GM19324 (cell line): ENCODE results near the gene KRT73.
"Not testable (repeated sequence)": the region's sequence is repeated elsewhere in the genome, so short reads cannot be mapped to it uniquely, and the experiment has no call there.

Experiments used
- ATAC-seq: cut with Tn5 transposase; IDR thresholded peaks from one replicate; pipeline ENCODE4 v1.9.1; 2021; ENCODE audit warnings: mild to moderate bottlenecking, moderate library complexity; ENCODE audit not compliant: unreplicated experiment, low FRiP score

Gene KRT73

DNA sequence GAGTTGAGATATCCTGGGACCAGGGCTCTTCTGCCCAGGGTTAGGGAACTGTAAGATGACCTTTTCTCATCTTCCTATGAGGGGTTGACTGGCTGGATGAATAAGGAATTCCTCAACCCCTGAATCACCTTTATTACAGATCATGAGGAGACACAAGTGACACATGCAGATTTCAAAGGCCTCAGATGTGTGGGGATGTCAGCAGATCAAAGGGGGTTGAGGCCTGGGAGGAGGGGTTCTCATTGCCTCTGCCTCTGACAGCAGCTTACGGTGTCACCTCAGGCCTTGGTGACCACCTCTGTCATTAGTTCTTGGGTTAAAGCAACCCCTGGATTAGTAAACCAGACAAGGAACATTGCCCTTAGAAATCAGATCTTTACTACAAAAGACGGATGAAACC is 15.0 kb downstream of the KRT73 start:
- ATAC-seq: no peak

DNA sequence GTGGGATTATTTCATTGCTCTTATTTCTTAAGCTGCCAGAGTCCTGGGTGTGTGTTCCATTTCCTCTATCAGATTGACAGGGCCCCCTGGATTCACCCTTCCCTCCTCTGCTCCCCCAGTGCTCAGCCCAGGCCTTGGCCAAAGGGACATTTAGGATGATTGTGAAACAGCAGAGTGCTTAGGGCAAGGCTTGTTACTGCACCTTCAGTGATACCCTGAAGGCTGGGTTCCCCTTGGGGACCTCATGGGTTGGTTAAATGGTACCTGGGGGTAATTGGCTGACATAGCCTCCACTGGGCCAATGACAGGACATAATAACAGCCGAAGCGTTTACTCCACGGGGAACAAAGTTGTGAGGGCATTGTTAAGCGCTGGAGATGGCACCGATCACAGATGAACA is 15.8 kb downstream of the KRT73 start:
- ATAC-seq: no peak

DNA sequence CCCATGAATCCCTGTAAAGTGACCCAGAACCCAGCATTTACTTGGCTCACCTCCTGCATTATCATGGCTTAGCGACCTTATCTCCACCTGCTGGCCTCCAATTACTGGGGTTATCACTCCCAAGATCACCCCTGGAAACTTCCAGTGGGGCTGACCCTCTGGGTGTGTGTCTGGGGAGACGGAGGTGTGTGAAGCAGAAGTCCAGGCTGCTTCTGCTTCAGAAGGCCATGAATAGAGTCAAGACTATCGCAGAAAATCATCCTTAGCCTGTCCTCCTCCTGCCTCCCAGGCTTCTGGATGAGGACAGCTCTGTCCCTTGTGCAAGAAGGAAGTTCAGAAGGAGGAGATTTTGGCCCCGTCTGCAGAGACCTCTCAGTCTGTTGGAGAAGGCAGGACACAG is 16.7 kb downstream of the KRT73 start:
- ATAC-seq: no peak

DNA sequence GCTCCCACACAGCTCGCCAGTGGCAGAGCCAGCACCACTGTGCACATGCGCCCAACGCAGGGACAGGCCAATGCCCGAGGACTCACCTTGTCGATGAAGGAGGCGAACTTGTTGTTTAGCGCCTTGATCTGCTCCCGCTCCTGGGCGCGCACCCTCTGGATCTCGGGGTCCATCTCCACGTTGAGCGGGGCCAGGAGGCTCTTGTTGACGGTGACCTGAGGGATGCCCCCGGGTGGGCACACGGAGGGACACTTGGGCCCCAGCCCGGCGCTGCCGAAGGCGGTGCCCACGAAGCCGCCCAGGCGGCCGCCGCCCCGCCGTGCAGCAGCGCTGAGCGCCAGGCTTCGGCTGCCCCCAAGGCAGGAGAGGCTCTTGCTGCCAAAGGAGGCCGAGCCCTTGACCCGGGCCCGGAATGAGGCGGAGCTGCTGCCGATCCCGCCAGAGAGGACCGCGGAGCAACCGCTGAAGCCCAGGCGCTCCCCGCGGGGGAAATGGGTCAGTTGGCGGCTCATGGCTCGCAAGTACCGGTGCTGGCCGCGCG is 17.3 kb downstream of the KRT73 start, which contains the start of gene KRT72:
Gene KRT72 (minus strand): TSS at position 523 of the 541 bp plus-strand sequence. CDS start 11 bp downstream, at position 512.
- no peak for ATAC-seq

DNA sequence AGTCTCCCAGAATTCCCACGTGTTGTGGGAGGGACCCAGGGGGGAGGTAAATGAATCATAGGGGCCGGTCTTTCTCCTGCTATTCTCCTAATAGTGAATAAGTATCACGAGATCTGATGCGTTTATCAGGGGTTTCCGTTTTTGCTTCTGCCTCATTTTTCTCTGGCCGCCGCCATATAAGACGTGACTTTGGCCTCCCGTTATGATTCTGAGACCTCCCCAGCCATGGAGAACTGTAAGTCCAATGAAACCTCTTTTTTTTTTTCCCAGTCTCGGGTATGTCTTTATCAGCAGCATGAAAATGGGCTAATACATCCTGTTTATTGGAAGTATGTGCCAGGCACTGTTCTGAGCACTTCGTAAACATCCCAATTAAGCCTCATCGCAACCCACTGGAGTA is 17.9 kb downstream of the KRT73 start:
- no peak for ATAC-seq

DNA sequence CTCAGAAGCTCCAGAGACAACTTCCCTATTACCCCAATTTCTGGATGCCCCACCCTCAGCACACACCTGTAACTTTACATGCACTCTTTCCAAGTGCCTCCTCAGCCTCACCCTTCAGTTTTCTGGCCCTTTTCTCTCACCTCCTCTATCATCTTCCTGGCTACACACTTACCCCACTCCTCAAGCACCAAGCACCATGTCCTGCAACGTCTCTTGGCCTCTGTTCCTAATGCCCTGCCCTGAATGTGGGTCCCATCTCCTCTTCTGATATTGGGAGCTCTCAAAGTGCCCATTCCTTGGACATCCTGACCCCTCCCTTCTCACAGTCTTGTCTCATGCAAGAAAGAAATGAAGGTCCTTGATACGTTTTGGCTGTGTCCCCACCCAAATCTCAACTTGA is 18.3 kb downstream of the KRT73 start:
- ATAC-seq: no peak

DNA sequence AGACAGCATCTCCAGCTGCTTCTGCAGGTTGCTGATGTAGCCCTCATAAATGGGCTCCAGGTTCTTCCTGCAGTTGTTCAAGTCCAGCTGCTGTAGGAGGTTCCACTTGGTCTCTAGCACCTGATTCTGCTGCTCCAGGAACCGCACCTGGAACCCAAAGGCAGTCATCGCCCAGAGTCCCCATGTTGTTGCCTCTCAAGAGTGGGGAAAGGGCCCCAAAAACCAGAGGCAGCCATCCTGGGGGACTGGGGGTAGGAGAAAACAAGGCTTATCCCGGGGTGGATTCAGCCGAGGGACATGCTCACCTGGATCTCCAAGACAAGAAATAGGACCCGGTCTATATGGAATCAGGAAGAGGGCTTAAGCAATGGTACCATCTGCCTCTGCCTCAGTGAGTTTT is 19.4 kb downstream of the KRT73 start:
- ATAC-seq: no peak

DNA sequence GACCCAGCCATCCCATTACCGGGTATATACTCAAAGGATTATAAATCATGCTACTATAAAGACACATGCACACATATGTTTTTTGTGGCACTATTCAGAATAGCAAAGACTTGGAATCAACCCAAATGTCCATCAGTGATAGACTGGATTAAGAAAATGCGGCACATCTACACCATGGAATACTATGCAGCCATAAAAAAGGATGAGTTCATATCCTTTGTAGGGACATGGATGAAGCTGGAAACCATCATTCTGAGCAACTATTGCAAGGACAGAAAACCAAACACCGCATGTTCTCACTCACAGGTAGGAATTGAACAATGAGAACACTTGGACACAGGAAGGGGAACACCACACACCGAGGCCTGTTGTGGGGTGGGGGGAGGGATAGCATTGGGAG is 24.1 kb downstream of the KRT73 start:
- ATAC-seq: not testable (repeated sequence)

DNA sequence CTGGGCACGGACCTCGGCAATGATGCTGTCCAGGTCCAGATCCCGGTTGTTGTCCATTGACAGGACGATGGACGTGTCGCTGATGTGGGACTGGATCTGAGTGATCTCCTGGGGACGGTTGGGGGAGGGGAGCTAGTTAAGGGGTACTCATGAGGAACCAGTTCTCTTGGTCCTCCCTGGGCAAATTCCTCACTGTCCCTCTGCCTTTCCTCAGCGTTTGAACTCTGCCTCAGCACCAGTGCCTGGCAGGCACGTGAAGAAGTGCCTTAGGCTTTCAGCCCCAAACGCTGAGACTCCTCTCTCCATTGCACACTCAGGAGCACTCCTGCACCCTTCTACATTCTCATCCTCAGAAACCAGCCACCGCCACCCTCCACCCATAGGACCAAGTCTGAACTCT is 26.8 kb downstream of the KRT73 start:
- ATAC-seq: no peak

DNA sequence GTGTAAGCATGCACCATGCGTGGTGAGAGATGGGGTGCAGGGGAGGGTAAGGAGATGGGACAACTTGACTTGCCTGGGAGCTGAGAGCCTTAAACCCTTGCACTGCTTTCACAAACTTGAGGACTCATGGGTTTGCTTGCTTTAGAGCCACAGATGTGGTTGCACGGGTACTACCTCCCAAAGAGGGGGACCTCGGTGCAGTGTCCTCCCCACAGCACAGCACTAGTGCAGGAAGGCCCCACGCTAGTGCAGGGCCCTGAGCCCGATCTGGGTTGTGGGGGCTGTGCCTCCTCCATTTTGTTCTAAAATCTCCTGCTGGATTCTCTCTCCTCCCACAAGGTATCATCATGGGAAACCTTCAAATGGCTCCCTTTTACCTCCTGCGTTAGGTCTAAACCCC is 28.3 kb downstream of the KRT73 start:
- ATAC-seq: no peak

DNA sequence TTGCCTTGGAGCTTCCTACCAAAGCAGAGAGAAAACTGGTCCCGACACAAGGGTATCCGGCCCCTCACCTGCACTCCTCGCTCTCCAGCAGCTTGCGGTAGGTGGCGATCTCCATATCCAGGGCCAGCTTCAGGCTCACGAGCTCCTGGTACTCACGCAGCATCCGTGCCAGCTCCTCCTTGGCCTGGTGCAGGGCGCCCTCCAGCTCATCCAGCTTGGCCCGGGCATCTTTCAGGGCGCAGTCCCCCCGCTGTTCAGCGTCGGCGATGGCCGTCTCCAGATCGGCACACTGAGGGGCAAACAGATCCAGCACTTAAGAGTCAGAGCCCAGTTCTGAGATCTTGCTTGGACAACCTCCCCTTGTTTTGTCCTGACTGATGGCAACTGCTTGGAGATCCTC is 30.8 kb downstream of the KRT73 start:
- no peak for ATAC-seq

DNA sequence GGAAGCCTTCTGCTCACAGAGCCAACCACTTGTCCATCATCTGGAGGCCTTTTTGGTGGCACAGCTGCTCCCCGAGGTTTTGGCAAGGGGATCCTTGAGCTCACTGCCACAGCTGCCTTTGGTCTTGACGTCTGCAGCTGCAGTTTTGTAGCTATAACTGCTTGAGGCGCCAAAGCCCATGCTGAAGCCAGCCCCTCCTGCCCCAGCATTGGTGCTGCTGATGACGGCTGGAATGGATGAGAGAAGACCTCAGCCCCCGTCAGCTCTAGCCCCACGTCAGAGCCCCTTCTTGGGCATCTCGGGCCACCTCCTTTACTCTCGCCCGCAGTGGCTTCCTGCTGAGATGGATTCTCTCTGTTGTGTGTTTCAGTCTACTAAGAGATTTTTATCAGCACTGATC is 32.4 kb downstream of the KRT73 start:
- ATAC-seq: no peak

DNA sequence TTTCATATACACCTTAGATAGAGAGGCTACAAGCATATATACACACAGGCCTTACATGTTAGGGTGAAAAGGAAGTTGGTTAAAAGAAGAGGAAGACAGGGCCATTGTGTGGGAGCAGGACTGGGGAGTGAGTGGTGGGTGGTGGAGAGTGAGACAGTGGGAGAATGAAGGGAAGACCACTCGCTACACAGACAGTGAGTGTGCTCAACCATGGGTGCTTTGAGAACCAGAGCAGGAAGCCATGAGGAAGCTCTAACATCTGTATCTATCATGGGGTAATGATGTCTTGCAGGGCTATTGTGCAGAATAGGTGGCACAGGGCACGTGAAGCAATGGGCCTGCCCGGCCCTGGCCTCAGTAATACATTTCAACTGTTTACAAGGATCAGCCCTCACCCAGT is 33.3 kb downstream of the KRT73 start:
- ATAC-seq: no peak

DNA sequence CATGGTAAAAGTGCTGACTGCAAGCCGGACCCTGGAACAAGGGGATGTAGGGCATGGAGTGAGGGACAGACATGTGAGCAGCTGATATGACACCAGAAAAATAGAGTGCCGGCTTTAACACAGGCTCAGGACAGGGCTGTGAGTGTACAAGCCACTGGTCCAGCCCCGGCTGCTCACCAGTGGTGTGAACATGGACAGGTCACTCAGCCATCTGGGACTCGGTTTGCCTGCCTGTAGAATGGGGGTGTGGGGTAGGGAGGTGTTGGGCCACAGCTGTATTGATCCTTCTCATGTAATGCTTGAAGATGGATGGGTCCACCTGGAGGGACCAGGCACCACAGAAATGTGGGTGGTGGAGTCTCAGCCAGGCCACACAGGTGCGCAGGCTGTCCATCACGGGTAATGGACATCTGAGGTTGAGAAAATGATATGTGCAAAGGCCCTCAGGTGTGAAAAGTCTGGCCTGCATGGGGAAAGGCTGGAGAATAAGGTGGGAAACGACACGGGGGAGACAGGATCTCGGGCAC is 34.1 kb downstream of the KRT73 start:
- no peak for ATAC-seq

DNA sequence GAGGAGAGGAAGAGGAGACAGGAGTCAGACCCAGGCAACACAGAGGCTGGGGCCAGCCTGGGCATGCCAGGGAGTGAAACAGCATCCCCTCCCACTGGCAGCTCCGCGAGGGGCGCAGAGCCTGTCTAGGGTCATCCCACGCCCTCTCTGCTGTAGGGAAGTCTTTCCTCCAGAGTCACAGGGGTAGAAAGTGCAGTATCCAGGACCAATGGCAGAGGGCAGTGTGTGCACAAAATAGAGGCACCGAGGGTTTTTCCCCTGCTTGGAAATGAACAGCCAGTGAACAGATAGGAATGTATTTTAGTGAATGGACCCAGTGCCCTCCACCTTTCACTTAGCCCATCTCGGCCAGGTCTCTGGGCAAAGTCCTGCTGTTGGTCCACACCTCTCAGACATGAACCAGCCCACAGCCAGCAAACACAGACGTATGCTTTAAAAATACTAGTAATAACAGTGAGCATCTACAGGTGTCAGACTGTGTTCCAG is 35.3 kb downstream of the KRT73 start:
- no peak for ATAC-seq

DNA sequence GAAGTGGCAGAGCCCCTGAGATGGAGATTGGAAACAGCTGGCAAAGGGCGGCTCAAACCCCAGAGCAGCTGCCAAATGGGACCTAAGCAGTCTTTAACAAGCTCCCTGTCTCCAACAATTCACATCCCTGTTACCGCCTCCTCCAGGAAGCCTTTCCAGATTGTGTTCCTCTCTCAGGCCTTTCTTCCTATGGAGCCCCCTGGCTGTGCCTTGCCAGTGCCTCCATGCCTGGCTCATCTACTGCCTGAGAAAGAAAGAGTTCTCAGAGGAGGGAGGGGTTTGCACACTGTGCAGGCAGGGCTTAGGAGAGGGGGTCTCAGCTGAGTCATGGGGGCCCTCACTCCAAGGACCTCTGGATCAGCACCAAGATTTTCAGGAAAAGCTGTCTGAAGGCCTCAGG is 35.9 kb downstream of the KRT73 start:
- ATAC-seq: no peak

DNA sequence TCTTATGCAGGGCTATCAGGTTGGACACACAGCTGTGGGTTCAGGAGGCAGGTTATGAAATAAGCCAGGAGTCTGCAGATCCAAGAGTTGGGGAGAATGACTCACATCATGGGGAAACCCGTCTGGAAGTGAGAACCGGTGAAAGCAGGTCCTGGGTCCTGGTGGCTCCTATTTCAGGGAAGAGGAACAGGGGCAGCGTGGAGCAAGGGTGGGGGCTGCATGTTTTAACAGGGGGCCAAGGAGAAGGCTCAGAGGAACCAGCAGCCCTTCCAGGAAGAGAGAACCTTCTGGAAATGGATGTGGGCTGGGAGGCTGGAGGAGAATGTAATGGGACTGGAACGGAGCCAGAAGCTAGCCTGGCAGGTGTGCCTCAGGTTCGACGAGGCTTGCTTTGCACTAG is 36.9 kb downstream of the KRT73 start:
- no peak for ATAC-seq

DNA sequence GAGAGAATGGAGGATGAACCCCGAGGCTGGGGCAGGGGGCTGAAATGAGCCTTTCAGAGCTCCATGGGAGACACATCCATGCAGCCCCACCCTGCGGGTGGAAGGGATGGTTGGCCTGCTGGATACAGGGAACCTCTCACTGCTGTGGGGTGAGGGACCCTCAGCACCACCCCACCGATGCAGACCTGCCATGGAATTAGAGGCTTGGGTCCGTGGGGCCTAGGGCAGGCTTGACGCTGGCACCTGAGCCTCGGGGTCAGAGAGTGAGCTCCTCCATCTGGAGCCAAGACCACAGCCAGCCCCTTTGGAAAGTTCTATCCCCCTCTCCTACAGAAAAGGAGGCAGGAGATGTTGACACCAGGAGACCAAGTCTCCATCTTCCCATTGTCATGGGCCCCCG is 37.3 kb downstream of the KRT73 start:
- ATAC-seq: no peak

DNA sequence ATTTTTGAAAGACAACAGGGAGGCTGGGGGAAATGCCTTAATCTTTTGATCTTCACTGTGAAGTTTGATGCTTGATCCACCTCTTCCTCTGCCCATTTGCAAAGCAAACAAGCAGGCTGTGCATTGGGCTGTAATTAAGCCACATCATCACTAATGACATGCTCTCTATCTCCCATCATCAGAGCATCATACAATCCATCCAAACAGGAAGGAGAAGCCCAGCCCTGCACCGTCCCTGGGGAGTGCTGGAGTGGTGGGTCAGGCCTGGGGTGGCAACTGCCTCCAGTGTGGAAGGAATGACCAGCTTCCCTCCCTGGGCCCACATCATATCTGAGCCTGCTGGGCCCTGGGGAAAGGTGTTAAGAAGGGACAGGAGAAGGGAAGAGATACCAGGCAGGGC is 37.9 kb downstream of the KRT73 start:
- no peak for ATAC-seq

DNA sequence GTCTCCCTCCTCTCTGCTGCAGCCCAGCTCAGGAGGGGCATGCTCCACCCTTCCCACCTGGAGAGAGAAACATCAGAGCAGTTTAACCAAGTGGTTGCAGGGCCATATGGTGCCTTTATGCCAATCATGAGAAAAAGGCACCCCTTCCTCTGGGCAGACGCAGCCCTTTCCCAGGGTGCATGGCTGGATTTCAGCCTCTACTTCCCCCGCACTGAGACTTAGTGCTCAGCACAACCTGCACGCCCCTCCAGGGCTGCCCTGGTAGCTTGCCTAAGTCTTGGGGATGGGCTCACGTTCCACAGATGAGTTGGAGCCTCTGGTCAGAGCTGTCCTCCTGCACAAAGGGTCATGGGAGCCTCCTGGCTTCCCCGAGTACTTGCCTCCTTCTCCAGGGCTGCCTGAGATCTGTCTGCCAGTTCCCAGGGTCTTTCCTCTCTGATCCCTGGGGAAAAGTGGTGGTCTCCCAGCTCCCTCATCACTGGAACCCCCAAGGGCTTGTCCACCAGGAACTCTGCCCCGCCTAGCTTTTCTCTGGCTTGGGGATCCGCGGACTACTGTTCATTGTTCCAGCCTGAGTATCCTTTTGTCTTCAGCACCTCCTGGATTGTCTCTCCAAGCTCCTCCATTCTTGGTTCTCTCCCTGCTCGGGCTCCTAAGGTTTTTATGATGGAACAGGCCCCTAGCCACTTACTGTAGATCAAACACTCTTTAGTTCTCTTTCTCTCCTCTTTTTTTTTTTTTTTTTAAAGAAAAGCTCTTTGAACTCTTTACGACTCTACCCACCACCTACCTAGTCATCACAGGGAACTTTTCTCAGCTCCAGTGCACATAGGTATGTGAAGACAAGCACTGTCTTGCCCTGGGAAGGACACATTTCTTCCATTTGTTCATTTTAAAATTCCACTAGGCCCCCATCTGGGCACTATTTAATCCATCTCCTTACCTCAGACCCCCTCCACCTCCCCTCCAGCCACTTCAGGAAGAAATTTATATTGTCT is 38.6 kb downstream of the KRT73 start:
- no peak for ATAC-seq

DNA sequence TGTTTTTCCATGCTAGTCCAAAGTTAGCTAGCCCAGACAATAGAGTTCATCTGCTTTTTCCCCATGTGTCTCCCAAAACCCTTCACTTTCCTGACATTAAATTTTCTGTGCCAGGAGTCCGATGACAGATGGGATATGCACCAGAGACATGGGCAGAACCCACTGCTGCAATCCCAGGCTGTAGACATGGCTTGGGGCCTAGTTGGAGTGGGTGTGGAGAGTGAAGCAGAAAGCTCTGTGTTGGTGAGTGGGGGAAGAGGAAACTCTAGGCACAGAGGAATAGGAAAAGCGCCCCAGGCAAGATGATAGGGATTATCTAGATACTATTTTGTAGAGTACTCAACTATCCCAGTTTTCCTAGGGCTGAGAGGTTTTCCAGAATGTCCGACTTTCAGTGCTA is 39.9 kb downstream of the KRT73 start:
- no peak for ATAC-seq

DNA sequence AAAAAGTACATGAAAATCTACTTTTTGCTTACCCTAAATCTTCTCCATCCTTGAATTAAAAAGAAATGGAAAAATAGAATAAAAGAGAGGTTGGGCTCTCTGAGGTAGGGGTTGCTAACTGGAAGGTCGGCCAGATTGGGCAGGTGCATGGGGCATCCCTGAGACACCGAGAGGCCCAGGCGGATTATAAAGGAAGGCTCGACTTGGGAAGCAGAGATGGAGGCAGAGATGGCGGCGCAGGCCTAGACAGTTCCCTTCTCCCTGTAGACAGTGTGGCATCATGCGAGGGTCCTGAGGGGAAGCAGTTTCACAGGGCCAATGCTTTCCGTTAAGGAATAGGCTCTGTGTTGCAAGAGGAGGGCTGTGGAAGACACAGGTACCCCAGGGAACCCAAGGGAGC is 41.0 kb downstream of the KRT73 start:
- no peak for ATAC-seq
